H9 (cell line): ENCODE results near the gene PTPRN2. TPM values are rescaled to one million over a fixed set of nuclear protein-coding genes. Genes with fewer than 3 reads are reported as not detected.

Experiments used
- DNase-seq: peaks from one replicate; pipeline ENCODE4 v3.0.0-alpha.2; 2017
- H2AFZ ChIP-seq: one replicate; pipeline ENCODE4 v1.6.1; 2013; ENCODE audit warnings: mild to moderate bottlenecking, low read length, control low read depth, moderate library complexity
- H2AK5ac ChIP-seq: 2 replicates; pipeline ENCODE4 v1.6.1; 2013; ENCODE audit warnings: low read length, control low read depth, mixed read lengths; ENCODE audit not compliant: insufficient read length
- H2BK120ac ChIP-seq: one replicate; pipeline ENCODE4 v1.6.1; 2013; ENCODE audit warnings: low read depth, mild to moderate bottlenecking, low read length, control low read depth, inconsistent platforms; ENCODE audit not compliant: poor library complexity, severe bottlenecking
- H2BK12ac ChIP-seq: 2 replicates; pipeline ENCODE4 v1.6.1; 2013; ENCODE audit warnings: low read length, control low read depth, mixed read lengths, low read depth; ENCODE audit not compliant: insufficient read length
- H2BK15ac ChIP-seq: 2 replicates; pipeline ENCODE4 v1.6.1; 2013; ENCODE audit warnings: low read depth, low read length, control low read depth
- H2BK20ac ChIP-seq: one replicate; pipeline ENCODE4 v1.6.1; 2013; ENCODE audit warnings: low read depth, mild to moderate bottlenecking, low read length, control low read depth, inconsistent platforms; ENCODE audit not compliant: poor library complexity, severe bottlenecking
- H2BK5ac ChIP-seq: 2 replicates; pipeline ENCODE4 v1.6.1; 2013; ENCODE audit warnings: low read length, control low read depth, mixed read lengths; ENCODE audit not compliant: insufficient read length
- H3K14ac ChIP-seq: 2 replicates; pipeline ENCODE4 v1.6.1; 2013; ENCODE audit warnings: low read length, control low read depth; ENCODE audit not compliant: insufficient read depth
- H3K18ac ChIP-seq: 2 replicates; pipeline ENCODE4 v1.6.1; 2013; ENCODE audit warnings: low read depth, mild to moderate bottlenecking, mixed read lengths, low read length, control low read depth; ENCODE audit not compliant: insufficient read length
- H3K23ac ChIP-seq: 2 replicates; pipeline ENCODE4 v1.6.1; 2013; ENCODE audit warnings: low read length, control low read depth, mixed read lengths, low read depth; ENCODE audit not compliant: insufficient read length
- H3K23me2 ChIP-seq: 2 replicates; pipeline ENCODE4 v1.6.1; 2013; ENCODE audit warnings: low read depth, mild to moderate bottlenecking, mixed read lengths, low read length, control low read depth; ENCODE audit not compliant: insufficient read length, poor library complexity, severe bottlenecking
- H3K27ac ChIP-seq: 2 replicates; pipeline ENCODE4 v1.5.1; 2013; ENCODE audit warnings: low read length, control low read depth, mixed read lengths, low read depth; ENCODE audit not compliant: insufficient read length
- H3K27me3 ChIP-seq: 2 replicates; pipeline ENCODE4 v1.6.1; 2013; ENCODE audit warnings: low read length, control low read depth, inconsistent platforms; ENCODE audit not compliant: insufficient read depth
- H3K4ac ChIP-seq: 2 replicates; pipeline ENCODE4 v1.6.1; 2013; ENCODE audit warnings: low read depth, mild to moderate bottlenecking, control low read depth, inconsistent platforms, low read length, moderate library complexity
- H3K4me1 ChIP-seq: 2 replicates; pipeline ENCODE4 v1.6.1; 2013; ENCODE audit warnings: low read length, control low read depth, inconsistent platforms; ENCODE audit not compliant: insufficient read depth
- H3K4me2 ChIP-seq: 2 replicates; pipeline ENCODE4 v1.6.1; 2013; ENCODE audit warnings: low read length, control low read depth, mixed read lengths; ENCODE audit not compliant: insufficient read length, insufficient read depth
- H3K56ac ChIP-seq: 2 replicates; pipeline ENCODE4 v1.6.1; 2013; ENCODE audit warnings: low read depth, mild to moderate bottlenecking, mixed read lengths, low read length, control low read depth; ENCODE audit not compliant: insufficient read length
- H3K79me1 ChIP-seq: 2 replicates; pipeline ENCODE4 v1.6.1; 2013; ENCODE audit warnings: low read depth, mild to moderate bottlenecking, moderate library complexity, low read length, control low read depth, inconsistent platforms; ENCODE audit not compliant: insufficient read depth, poor library complexity, severe bottlenecking
- H3K79me2 ChIP-seq: 2 replicates; pipeline ENCODE4 v1.6.1; 2013; ENCODE audit warnings: low read length, control low read depth, inconsistent platforms; ENCODE audit not compliant: insufficient read depth
- H3K9ac ChIP-seq: 2 replicates; pipeline ENCODE4 v1.6.1; 2013; ENCODE audit warnings: low read length, control low read depth, mixed read lengths; ENCODE audit not compliant: insufficient read length; ENCODE audit errors: extremely low read depth
- H3K9me3 ChIP-seq: one replicate; pipeline ENCODE4 v1.6.1; 2013; ENCODE audit warnings: low read depth, low read length, inconsistent platforms; ENCODE audit not compliant: control insufficient read depth
- H3T11ph ChIP-seq: one replicate; pipeline ENCODE4 v1.6.1; 2013; ENCODE audit warnings: mild to moderate bottlenecking, low read length, control low read depth, inconsistent platforms
- H4K20me1 ChIP-seq: one replicate; pipeline ENCODE4 v1.6.1; 2013; ENCODE audit not compliant: control insufficient read depth, insufficient read length, insufficient read depth
- H4K5ac ChIP-seq: 2 replicates; pipeline ENCODE4 v1.6.1; 2013; ENCODE audit warnings: low read depth, mild to moderate bottlenecking, mixed read lengths, low read length, control low read depth; ENCODE audit not compliant: insufficient read length
- H4K8ac ChIP-seq: replicated peaks from 2 replicates; pipeline ENCODE4 v1.6.1; 2013; ENCODE audit warnings: low read length, control low read depth, mixed read lengths, low read depth; ENCODE audit not compliant: insufficient read length
- H4K91ac ChIP-seq: 2 replicates; pipeline ENCODE4 v1.6.1; 2013; ENCODE audit warnings: low read depth, mild to moderate bottlenecking, moderate library complexity, mixed read lengths, low read length, control low read depth; ENCODE audit not compliant: insufficient read length
- H3K27ac Mint-ChIP-seq, 3 experiments: 2 replicates in 2 of 3; 3 replicates in 1 of 3; pipeline ENCODE4 v1.8.0; 2020 to 2021; ENCODE audit warnings: mixed read lengths in 3 of 3, mild to moderate bottlenecking in 1 of 3, moderate library complexity in 1 of 3
- H3K27me3 Mint-ChIP-seq: 2 replicates; pipeline ENCODE4 v1.8.0; 2021; ENCODE audit warnings: low read depth, mild to moderate bottlenecking, moderate library complexity, mixed read lengths
- H3K36me3 Mint-ChIP-seq, 3 experiments: 2 replicates in 2 of 3; 3 replicates in 1 of 3; pipeline ENCODE4 v1.8.0; 2020 to 2021; ENCODE audit warnings: low read depth in 3 of 3, mixed read lengths in 3 of 3; ENCODE audit not compliant: insufficient read depth in 1 of 3
- H3K4me1 Mint-ChIP-seq, 2 experiments: 2 replicates each; pipeline ENCODE4 v1.8.0; 2020; ENCODE audit warnings: mixed read lengths in 2 of 2
- H3K4me3 Mint-ChIP-seq, 2 experiments: 2 replicates in 1 of 2; 3 replicates in 1 of 2; pipeline ENCODE4 v1.8.0; 2020 to 2021; ENCODE audit warnings: mild to moderate bottlenecking in 2 of 2, mixed read lengths in 2 of 2, moderate library complexity in 1 of 2
- H3K9me3 Mint-ChIP-seq, 2 experiments: 2 replicates in 1 of 2; 3 replicates in 1 of 2; pipeline ENCODE4 v1.8.0; 2020; ENCODE audit warnings: mild to moderate bottlenecking in 2 of 2, mixed read lengths in 2 of 2, moderate library complexity in 1 of 2
- WGBS: extraction: QIAGEN DNeasy Blood & Tissue Kit; methylation state at CpG from one replicate; pipeline ENCODE4 v1.1.7; 2013; ENCODE audit warnings: missing lambda C conversion rate, low lambda C conversion rate, mixed read lengths; ENCODE audit not compliant: insufficient read length; ENCODE audit errors: extremely low coverage; 5-methylcytosine and 5-hydroxymethylcytosine counted together
- total RNA-seq: library from RNA; stranded (reverse); gene quantifications from 2 replicates; pipeline ENCODE4 v1.2.1, GENCODE V29; 2021
- TF ChIP-seq, protein P1 (sequence below): fragments of 200-600 bp; sonication (generic); conservative IDR thresholded peaks from 3 replicates; pipeline ENCODE4 v1.8.0; 2021; ENCODE audit warnings: antibody characterized with exemption, mild to moderate bottlenecking

Gene PTPRN2
- total RNA-seq, 1 experiment from 2014 or later, result 5.2 TPM

DNA sequence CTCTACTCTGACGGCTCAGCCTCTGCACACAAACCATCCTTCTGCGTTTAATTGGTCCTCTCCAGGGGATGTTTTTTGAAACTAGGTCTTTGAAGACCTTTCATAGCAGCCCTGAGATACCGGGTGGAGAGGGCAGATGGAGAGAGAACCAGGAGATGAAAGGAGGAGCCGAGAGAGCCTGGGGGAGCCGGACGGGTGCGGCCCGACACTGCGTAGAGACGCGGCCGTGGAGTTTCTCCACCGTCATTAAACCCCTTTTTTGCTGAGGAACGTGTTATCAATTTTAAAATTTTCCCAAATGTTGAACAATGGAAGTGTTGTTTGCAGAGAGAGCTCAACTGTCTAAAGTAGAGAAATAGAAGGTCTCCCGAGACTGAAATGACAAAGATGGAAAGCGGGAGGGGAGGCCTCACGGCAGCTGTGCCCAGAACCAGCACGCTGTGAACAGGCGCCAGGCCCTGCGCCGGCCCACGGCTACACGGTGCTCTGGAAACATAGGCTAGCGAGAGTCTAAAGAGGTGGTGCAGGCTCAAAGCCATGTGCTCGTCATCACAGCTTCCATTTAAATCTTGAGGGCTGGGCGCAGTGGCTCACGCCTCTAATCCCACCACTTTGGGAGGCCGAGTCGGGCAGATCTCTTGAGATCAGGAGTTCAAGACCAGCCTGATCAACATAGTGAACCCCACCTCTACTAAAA is 307.0 kb downstream of the PTPRN2 start:
- no peaks in the 10 kb centered on the region for H3K27me3 Mint-ChIP-seq
- H2AK5ac ChIP-seq, result no peak overlapping the region
- no peak overlapping the region for H2BK20ac ChIP-seq
- H3K9me3 Mint-ChIP-seq, result no peaks in the 10 kb centered on the region
- no peak overlapping the region for H4K8ac ChIP-seq
- no peak overlapping the region for H3K23ac ChIP-seq
- H3K4me3 Mint-ChIP-seq, result no peak overlapping the region
- H3K4me1 ChIP-seq, result no peaks in the 10 kb centered on the region
- H3K56ac ChIP-seq, result no peak overlapping the region
- H2AFZ ChIP-seq, result no peak overlapping the region
- no peak overlapping the region for H3K4ac ChIP-seq
- H4K20me1 ChIP-seq, result no peaks in the 10 kb centered on the region
- no CpG with 5 or more reads among the region's 29 CpGs for WGBS
- H2BK15ac ChIP-seq, result no peak overlapping the region
- no peak overlapping the region for H4K5ac ChIP-seq
- no peaks in the 10 kb centered on the region for H3K79me1 ChIP-seq
- H3K27ac Mint-ChIP-seq, result no peak overlapping the region
- no peak overlapping the region for H2BK120ac ChIP-seq
- H3K27me3 ChIP-seq, result no peaks in the 10 kb centered on the region
- no peak overlapping the region for H3T11ph ChIP-seq
- H2BK5ac ChIP-seq, result no peak overlapping the region
- no peak overlapping the region for H3K27ac ChIP-seq
- no peaks in the 10 kb centered on the region for H3K9me3 ChIP-seq
- H4K91ac ChIP-seq, result no peak overlapping the region
- H2BK12ac ChIP-seq, result no peak overlapping the region
- no peaks in the 10 kb centered on the region for H3K79me2 ChIP-seq
- H3K4me2 ChIP-seq, result no peak overlapping the region
- H3K18ac ChIP-seq, result no peak overlapping the region
- TF ChIP-seq, protein P1, sequence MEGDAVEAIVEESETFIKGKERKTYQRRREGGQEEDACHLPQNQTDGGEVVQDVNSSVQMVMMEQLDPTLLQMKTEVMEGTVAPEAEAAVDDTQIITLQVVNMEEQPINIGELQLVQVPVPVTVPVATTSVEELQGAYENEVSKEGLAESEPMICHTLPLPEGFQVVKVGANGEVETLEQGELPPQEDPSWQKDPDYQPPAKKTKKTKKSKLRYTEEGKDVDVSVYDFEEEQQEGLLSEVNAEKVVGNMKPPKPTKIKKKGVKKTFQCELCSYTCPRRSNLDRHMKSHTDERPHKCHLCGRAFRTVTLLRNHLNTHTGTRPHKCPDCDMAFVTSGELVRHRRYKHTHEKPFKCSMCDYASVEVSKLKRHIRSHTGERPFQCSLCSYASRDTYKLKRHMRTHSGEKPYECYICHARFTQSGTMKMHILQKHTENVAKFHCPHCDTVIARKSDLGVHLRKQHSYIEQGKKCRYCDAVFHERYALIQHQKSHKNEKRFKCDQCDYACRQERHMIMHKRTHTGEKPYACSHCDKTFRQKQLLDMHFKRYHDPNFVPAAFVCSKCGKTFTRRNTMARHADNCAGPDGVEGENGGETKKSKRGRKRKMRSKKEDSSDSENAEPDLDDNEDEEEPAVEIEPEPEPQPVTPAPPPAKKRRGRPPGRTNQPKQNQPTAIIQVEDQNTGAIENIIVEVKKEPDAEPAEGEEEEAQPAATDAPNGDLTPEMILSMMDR, result no peak
- no peaks in the 10 kb centered on the region for H3K36me3 Mint-ChIP-seq
- peaks cover 15 to 22% of the 10 kb centered on the region in 2 experiments for H3K4me1 Mint-ChIP-seq
- peak; percentile 19 for DNase-seq
- H3K14ac ChIP-seq, result no peak overlapping the region
- no peaks in the 10 kb centered on the region for H3K23me2 ChIP-seq
- no peak overlapping the region for H3K9ac ChIP-seq
